ENCODE results near the gene GNAI1.

The GNAI1 gene

GRCh38 chr7:80243425-80243824, 108.8 kb downstream of the GNAI1 start:
- Histone ChIP-seq H3K4me2 (no peak overlapping the region), H3K4me1 (ENCODE audit: low read depth, poor library complexity, severe bottlenecking) (no peaks in the 10 kb centered on the region), H2AFZ (ENCODE audit: low read depth) (no peak overlapping the region), H3K36me3 (ENCODE audit: insufficient read depth) (no peaks in the 10 kb centered on the region), H3K4me3 (IDR thresholded peaks at IDR 0.05; ENCODE audit: insufficient read depth, low read depth, low read length) (no peak overlapping the region), H4K20me1 (ENCODE audit: insufficient read depth) (no peaks in the 10 kb centered on the region), H3K27me3 (ENCODE audit: insufficient read depth, low read depth) (no peaks in the 10 kb centered on the region), H3K79me2 (ENCODE audit: insufficient read depth, low read depth) (no peaks in the 10 kb centered on the region), H3K9ac (no peak overlapping the region), H3K27ac (no peak overlapping the region)
- TF ChIP-seq, protein P1, sequence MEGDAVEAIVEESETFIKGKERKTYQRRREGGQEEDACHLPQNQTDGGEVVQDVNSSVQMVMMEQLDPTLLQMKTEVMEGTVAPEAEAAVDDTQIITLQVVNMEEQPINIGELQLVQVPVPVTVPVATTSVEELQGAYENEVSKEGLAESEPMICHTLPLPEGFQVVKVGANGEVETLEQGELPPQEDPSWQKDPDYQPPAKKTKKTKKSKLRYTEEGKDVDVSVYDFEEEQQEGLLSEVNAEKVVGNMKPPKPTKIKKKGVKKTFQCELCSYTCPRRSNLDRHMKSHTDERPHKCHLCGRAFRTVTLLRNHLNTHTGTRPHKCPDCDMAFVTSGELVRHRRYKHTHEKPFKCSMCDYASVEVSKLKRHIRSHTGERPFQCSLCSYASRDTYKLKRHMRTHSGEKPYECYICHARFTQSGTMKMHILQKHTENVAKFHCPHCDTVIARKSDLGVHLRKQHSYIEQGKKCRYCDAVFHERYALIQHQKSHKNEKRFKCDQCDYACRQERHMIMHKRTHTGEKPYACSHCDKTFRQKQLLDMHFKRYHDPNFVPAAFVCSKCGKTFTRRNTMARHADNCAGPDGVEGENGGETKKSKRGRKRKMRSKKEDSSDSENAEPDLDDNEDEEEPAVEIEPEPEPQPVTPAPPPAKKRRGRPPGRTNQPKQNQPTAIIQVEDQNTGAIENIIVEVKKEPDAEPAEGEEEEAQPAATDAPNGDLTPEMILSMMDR (conservative IDR thresholded peaks at IDR 0.05; ENCODE audit: low read depth, low read length): no peak

DNA sequence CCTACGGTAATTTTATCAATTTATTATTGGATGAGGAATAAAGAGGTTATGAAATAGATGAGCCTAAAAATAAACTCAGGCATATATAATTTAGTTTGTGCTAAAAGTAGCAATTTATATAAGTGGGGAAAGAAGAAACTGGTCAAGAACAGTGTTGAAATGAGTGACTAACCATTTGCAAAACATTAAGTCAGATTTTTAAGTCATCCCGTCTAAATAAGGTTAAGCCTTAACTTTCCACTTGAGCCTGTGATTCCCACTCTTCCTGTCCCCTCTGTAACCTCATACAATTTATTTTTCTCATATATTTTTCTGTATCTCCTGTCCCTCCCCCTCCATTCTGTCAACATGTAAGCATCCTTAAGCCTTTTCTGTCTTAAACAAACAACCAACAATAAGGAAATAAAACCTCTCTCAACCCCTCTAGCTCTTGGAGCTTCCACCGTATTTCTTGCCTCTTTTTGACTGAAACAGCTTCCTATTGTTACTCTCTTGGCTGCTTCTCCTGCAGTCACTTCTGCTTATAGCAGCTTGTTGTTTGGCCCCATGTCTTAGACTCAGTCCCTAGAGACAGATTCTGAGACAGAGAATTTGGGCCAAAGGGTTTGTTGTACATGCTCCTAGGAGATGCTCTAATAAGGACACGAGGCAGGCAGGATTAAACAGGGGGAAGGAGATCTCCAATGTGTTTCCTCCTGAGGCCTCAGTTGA, 109.7 kb downstream of the GNAI1 start:
- TF ChIP-seq, protein P1 (conservative IDR thresholded peaks at IDR 0.05; ENCODE audit: low read depth, low read length): no peak
- H2AFZ ChIP-seq (ENCODE audit: low read depth): no peak overlapping the region
- no peak overlapping the region for H3K4me2 ChIP-seq
- peaks cover 3% of the 10 kb centered on the region for H3K4me1 ChIP-seq (ENCODE audit: low read depth, poor library complexity, severe bottlenecking)
- H3K4me3 ChIP-seq (IDR thresholded peaks at IDR 0.05; ENCODE audit: insufficient read depth, low read depth, low read length): no peak overlapping the region
- H3K9ac ChIP-seq: no peak overlapping the region
- H3K79me2 ChIP-seq (ENCODE audit: insufficient read depth, low read depth): no peaks in the 10 kb centered on the region
- no peaks in the 10 kb centered on the region for H4K20me1 ChIP-seq (ENCODE audit: insufficient read depth)
- no peaks in the 10 kb centered on the region for H3K27me3 ChIP-seq (ENCODE audit: insufficient read depth, low read depth)
- H3K36me3 ChIP-seq (ENCODE audit: insufficient read depth): no peaks in the 10 kb centered on the region
- H3K27ac ChIP-seq: no peak overlapping the region

GRCh38 chr7:80247144-80247543, 112.5 kb downstream of the GNAI1 start:
- TF ChIP-seq, protein P1 (conservative IDR thresholded peaks at IDR 0.05; ENCODE audit: low read depth, low read length): no peak

DNA sequence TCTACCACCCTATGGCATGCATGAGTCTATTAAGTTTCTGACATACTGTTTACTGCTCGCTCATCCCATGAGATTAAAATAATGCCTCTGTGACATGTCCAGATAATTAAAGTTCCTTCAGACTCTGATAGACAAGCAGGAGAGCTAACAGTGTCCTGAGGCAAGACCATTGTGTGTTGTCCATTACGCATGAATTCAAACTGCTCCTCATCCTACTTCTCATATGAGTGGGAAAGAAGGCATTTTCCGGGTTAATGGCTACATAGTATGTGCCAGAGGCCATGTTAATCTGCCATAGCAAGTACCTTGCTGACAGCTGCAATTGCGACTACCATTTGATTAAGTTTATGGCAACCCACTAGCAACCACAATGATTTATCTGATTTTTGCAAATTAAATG, 113.3 kb downstream of the GNAI1 start:
- H3K36me3 ChIP-seq (ENCODE audit: insufficient read depth): no peaks in the 10 kb centered on the region
- H2AFZ ChIP-seq (ENCODE audit: low read depth): no peak overlapping the region
- H3K27ac ChIP-seq: no peak overlapping the region
- TF ChIP-seq, protein P1 (conservative IDR thresholded peaks at IDR 0.05; ENCODE audit: low read depth, low read length): no peak
- no peak overlapping the region for H3K4me3 ChIP-seq (IDR thresholded peaks at IDR 0.05; ENCODE audit: insufficient read depth, low read depth, low read length)
- peaks cover 13% of the 10 kb centered on the region for H3K4me1 ChIP-seq (ENCODE audit: low read depth, poor library complexity, severe bottlenecking)
- no peaks in the 10 kb centered on the region for H4K20me1 ChIP-seq (ENCODE audit: insufficient read depth)
- H3K9ac ChIP-seq: no peak overlapping the region
- no peaks in the 10 kb centered on the region for H3K27me3 ChIP-seq (ENCODE audit: insufficient read depth, low read depth)
- H3K4me2 ChIP-seq: no peak overlapping the region
- H3K79me2 ChIP-seq (ENCODE audit: insufficient read depth, low read depth): no peaks in the 10 kb centered on the region

More at GRCh38 chr7:80247144-80247543, 112.5 kb downstream of the GNAI1 start:
- Histone ChIP-seq H3K27me3 (ENCODE audit: insufficient read depth, low read depth) (no peaks in the 10 kb centered on the region), H3K36me3 (ENCODE audit: insufficient read depth) (no peaks in the 10 kb centered on the region), H4K20me1 (ENCODE audit: insufficient read depth) (no peaks in the 10 kb centered on the region), H3K4me1 (ENCODE audit: low read depth, poor library complexity, severe bottlenecking) (peaks cover 13% of the 10 kb centered on the region), H3K4me2 (no peak overlapping the region), H3K79me2 (ENCODE audit: insufficient read depth, low read depth) (no peaks in the 10 kb centered on the region), H2AFZ (ENCODE audit: low read depth) (no peak overlapping the region), H3K4me3 (IDR thresholded peaks at IDR 0.05; ENCODE audit: insufficient read depth, low read depth, low read length) (no peak overlapping the region), H3K27ac (no peak overlapping the region), H3K9ac (no peak overlapping the region)
